ENCODE measurements around the gene ROBO3.

The ROBO3 gene

DNA sequence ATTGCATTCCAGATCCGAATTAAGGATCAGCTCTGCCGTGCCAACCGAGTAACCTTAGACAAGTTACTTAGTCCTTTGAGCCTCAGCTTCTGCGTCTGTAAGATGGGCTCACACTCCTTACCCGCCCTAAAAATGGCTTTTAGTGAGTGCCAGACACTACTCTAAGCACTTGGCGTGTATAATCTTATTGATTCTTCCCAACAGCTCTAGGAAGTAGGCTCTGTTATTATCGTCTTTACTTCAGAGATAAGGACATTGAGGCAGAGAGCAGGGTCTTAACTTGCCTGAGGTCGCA is 21.7 kb upstream of the ROBO3 start:
- DNase-seq = no peak

DNA sequence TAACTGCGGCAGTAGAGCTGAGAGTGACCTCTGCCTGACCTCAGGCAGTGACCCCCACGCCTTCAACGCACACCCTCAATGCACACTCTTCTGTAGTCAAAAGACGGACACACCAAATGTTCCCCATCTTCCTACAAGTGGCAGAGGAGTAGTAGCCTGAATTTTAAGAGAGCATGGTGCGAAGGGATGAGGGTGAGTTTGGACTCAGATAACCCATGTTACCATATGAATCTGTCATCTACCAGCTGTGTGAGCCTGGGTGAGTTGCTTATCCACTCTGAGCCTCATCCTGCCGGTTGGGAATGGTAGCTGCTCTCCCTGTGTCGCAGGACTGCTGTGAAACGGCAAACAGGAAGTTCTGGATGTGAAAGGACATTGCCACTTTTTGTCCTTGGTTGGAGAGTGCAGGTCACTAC is 20.6 kb upstream of the ROBO3 start:
- no peak for DNase-seq

DNA sequence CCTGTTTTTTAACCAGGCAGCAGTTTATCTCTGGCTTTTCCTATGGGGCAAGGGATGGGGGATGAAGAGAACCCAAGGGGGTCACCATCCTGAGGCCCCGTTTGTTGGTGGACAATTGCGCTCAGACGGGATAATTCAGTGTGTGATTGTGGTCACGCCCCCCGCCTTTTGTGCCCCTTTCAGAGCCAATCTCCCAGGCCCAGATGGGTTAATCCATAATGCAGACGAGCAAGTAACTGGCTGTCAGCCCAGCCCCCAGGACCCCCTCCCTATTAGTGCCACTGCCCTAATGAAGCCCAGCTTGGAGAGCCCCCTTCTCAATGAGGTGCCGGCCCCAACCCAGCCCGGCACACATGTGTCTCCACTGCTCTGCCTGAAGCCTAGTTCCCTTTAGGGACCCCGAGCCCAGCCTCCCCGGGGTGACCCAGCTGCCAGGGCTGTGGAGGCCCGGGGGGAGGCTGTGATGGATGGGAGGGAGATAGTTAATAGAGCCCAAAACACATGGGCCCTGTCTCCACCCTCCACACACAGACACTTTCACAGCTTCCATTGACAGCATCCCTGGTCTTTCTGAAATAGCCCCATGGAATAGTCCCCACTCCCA is 19.1 kb upstream of the ROBO3 start:
- DNase-seq = no peak

DNA sequence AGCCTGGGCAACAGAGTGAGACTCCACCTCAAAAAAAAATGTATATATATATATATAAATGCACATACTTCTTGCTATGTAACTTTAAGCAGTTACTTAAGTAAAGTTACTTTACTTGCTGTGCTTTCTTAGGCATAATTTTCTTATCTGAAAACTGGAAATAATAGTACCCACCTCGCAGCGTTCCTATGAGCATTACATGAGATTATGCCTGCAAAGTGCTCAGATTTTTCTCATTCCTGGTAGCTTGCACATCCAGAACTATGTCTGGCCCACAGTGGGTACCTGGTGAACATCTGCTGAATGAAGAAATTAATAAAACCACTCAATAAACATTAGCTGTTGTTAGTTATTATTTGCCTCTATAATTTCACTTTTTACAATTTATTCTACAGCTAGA is 6.1 kb upstream of the ROBO3 start:
- no peak for DNase-seq

DNA sequence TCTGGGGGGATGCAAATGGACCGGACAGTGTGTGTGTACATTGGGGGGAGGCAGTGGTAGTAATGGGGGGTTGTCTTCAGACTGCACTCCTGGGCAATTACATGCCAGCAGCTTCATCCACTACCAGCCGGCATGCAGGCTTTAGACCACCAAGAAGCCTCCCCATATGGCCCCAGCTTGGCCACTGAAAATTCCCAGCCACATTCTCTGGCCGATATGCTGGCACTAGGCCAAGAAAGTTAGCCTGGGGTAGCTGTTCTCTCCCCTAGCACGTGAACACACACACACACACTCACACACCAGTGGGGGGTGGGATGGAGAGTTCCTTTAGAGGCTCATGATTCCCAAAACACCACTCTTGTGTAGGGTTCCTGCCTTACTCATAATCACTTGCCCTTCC is 3.6 kb upstream of the ROBO3 start:
- DNase-seq = peak in 2 of 3 experiments; percentile 10 to 42

DNA sequence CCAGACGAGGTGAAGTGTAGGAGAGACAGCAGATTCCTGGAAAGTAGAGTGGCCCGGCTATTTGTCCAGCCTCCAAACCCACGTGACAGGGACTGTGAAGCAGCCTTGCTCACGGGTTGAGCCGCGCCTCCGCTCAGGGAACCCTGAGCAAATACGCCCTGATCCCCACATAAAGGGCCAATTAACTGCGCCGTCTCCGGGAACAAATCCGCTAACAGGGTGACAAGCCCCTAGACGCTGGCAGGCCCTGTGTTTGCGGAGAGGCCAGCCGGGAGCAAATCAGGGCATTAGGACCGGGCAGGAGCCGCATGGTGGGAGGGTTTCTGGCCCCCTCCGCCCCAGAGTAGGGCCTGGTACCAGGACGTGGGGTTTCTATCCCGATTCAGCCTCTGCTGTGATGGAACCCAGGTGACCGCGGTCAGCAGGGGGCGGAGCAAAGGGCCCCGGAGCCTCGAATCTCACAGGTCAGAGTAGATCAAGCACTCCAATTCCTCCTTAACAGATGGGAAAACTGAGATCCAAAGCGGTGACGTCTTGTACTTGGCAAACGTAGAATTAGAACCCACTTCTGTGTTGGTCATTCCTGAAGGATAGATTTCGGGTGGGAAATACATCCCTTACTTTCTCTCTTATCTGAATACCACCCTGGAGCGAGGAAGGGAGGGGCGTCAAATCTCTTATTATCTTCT is 2.0 kb upstream of the ROBO3 start:
- DNase-seq = peak in 2 of 3 experiments; percentile 34 to 70

DNA sequence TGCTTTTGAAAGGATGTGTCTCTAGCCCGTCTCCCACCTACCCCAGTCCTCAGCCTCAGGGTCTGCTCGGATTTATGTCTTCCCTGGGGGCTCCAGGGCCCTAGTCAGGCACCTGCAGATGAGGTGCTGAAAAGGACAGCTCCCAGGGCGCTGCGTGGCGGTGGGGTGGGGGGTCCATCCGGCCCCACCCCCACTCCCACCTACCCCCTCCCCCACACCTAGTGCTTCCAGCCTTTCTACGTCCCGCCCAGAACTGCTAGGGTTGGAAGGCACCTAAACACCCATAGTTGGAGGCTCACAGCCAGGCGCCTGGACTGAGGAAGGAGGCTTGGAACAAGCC is 1.4 kb upstream of the ROBO3 start:
- no peak for DNase-seq

DNA sequence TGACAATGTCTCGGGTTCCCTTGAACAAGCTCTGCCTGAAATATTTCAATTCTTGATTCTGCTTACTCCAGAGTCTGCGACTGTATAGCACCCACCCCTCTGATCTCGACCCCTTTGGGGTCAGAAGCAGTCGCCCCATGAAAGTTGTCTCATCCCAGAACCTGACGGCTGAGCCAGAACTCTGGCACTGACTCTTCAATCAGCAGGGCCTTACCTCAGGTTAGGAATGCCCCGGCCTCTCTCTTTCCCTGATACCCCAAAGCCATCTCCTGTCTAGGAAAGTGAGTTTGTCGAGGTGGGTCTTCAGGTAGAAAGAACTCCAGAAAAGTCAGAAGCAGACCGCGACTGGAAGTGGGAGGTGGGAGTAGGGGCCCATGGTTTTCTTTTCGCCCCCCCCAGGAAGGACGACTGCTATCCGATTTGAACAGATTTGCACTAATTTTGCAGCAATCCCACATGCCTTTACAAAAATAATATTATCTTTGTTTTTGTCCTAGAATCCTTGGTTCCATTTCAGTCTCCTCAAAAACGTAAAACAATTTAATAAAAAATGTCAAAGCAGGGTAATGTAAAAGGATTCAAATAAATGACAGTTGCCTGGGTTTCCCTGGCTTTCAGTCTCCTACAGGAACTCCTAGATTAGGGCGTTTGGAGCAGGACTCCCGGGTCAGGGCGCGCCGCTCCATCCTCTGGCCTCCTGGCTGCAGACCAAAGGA is 898 bp upstream of the ROBO3 start:
- DNase-seq = no peak

DNA sequence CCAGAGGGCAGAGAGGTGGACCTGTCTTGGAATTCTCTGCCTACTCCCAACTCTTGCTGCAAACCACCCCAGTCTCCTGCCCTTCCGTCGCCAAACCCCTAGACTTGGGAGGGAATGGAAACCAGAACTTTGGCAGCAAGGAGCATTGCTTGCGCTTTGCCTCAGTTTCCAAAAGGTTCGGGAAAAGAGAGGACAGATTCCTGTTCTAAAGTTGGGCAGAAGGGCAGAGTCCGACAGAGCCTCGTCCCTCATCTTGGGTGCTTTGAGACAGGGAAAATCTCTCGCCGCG is 396 bp upstream of the ROBO3 start:
- DNase-seq = no peak

DNA sequence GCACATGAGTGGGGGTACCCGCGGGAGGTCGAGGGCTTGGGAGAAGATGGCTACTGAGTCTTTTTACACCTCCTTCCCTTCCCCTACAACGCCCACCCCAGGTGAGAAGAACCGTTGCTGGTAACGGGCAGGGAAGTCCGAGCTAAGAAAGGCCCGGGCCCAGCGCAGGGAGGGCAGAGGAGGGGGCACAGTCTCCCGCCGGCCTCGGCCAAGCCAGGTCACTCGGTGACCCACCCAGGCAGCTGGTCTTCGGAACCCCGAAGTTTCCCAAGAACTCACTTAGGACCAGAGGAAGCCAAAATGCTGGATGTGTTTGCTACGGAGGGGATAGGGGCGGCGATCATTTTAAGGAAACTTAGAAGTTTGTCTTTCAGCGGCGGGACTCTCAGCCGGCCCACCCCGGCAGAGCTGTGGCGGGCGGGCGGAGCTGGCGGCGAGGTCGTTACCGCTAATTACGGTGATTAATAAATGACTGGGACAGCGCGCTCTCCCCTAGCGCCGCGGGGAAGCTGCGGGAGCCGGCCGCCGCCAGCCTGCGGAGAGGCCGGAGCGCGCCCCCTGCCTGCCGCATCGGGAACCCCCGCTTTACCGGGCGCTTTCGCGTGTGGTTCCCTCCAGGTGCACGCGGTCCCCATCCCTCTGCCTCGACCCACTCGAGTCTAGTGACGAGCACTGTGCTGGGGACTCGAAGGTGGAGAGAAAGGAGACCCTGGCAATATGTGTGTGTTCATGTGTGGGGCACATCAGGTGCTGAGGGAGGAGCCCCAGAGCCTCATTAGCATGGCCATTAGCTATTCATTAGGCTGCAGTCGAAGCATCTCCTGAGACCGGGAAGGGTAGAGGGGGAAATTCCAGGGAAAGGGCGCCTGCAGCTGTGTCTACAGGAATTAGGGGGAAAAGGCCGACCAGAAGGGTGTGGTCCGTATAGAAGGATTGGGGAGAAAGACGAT is 945 bp downstream of the ROBO3 start:
- peak in 2 of 3 experiments; percentile 66 to 77 for DNase-seq

DNA sequence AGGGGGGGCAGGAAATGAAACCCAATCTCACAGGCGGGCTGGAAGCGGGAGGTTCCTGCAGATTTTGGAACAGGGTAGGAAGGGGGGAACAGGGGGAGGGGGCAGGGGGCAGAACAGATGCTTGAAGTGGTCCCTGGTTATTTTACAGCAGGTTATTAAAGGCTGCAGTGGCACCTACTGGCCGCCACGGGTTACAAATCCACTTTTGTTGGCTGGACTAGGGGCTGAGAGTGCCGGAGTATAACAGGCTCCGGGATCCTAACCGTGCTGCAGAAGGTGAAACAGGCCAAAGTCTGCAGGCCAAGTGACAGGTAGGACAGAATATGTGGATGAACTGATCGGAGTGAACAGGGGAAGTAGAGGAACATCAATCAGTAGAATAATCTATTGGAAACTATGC is 2.5 kb downstream of the ROBO3 start:
- peak in 2 of 3 experiments; percentile 48 to 66 for DNase-seq

DNA sequence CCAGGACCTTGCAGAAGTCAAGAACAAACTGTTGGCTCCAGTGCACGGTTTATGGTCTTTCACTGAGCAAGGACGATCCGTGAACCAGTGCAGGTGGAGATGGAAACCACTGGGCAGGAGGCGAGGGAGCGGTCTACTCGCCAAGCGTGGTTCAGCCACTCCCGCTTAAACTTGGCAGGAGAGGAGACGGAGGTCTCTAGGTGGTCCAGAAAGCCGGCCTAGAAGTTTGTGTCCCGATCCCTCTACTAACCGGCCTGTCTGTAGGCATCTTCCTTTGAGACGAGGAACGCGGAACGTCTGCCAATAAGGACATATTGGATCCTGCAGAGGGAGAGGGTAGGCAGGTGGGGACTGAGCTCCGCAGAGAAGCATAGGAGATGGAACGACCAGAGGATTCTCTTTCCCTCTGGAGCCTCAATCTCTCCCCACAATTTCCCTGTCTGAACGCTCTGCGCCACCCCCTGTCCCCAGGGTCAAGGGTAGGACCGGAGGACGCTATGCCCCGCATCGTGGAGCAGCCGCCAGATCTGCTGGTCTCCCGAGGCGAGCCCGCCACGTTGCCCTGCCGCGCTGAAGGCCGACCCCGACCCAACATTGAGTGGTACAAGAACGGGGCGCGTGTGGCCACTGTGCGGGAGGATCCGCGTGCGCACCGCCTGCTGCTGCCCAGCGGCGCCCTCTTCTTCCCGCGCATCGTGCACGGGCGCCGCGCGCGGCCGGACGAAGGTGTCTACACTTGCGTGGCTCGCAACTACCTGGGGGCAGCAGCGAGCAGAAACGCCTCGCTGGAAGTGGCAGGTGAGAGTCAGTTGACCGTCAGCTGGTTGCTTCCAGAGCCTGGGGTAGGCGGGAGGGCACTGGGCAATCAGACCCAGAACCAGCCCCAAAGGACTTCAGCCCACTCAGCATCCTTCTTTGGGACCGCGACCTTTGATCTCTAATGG is 3.4 kb downstream of the ROBO3 start:
- DNase-seq = peak in 1 of 3 experiments; percentile 14

DNA sequence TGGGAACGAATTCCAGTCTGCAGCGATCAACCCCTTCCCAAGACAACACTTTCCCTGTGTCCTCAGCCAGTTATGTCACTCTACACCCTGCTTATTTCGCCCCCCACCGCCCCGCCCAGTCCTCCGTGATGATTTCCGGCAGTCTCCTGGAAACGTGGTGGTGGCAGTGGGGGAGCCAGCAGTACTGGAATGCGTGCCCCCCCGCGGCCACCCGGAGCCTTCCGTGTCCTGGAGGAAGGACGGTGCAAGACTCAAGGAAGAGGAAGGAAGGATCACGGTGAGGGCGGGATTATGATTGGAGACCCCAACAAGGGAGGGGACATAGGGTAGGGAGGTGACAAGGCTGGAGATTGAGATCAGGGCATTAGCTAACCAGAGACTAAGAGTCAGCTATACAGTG is 4.1 kb downstream of the ROBO3 start:
- DNase-seq = no peak

DNA sequence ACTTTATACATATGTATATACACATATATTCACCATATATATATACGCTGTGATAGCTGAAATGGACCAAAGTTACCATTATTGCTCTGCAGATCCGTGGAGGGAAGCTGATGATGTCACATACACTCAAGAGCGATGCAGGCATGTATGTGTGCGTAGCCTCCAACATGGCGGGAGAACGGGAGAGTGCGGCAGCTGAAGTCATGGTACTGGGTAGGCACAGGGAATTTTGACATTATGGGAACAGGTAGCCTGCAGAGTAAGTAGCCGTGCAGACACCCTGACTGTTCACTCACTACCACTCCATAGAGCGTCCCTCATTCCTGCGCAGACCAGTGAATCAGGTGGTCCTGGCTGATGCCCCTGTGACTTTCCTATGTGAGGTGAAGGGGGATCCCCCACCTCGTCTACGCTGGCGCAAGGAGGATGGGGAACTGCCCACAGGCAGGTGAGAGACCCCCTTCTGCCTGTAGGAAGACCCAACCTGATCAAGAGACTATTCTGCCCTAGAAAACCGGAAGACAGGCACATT is 4.7 kb downstream of the ROBO3 start:
- DNase-seq = no peak

DNA sequence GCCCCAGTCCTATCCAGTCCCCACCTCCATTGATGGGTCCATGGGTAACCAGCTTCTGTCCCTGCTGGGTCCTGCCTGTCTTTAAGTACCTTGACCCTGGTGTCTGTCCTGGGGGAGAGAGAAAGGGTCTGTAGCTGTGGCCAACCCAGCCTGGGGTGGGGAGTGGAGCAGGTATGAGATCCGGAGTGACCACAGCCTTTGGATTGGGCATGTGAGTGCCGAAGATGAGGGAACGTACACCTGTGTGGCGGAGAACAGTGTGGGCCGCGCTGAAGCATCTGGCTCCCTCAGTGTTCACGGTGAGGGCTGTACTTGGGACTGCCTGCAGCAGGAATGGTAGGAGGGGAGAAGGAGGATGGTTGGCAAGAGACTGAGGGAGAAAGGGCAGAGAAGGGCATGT is 5.2 kb downstream of the ROBO3 start:
- DNase-seq = no peak

DNA sequence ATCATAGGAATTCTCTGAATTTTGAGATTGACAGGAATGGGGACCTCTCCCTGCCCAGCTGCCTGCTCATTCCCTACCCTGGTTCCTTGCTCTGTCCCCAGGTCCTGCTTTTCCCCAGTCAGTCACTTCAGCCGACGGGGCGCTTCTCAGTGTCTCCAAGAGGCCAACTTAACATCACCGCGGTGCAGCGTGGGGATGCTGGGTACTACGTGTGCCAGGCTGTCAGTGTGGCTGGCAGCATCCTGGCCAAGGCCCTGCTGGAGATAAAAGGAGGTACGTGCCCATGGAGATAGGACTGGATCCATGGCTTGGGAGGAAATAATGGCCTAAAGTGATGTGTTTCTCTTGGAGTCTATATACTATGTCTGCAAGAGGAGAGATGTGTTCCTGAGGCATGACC is 7.0 kb downstream of the ROBO3 start:
- peak in 1 of 3 experiments; percentile 37 for DNase-seq

DNA sequence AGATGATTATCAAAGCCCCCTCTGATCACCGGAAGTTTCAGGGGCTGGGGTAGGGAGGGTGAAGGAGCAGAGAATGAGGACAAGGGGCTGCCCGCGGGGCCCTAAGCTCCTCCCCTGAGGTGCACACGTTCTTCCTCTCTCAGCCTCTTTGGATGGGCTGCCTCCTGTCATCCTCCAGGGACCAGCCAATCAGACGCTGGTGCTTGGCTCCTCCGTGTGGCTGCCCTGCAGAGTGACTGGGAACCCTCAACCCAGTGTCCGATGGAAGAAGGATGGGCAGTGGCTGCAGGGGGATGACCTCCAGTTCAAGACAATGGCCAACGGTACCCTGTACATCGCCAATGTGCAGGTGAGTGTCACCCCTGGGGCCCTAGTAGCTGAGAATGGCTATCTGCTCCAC is 7.5 kb downstream of the ROBO3 start:
- no peak for DNase-seq

DNA sequence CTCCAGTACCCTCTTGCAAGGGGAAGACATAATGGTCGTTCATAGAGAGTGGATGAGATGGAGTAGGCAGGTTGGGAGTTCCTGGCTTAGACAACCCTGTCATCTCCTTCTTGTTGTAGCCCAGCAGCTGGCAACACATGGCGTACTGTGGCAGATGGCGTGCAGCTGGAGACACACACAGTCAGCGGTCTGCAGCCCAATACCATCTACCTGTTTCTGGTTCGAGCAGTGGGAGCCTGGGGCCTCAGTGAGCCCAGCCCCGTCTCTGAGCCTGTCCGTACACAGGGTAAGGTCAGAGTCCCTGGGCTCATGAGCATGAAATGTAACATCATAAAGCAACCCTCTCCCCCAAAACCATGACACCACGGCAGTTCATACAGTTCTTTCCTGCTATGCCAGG is 8.7 kb downstream of the ROBO3 start:
- no peak for DNase-seq

DNA sequence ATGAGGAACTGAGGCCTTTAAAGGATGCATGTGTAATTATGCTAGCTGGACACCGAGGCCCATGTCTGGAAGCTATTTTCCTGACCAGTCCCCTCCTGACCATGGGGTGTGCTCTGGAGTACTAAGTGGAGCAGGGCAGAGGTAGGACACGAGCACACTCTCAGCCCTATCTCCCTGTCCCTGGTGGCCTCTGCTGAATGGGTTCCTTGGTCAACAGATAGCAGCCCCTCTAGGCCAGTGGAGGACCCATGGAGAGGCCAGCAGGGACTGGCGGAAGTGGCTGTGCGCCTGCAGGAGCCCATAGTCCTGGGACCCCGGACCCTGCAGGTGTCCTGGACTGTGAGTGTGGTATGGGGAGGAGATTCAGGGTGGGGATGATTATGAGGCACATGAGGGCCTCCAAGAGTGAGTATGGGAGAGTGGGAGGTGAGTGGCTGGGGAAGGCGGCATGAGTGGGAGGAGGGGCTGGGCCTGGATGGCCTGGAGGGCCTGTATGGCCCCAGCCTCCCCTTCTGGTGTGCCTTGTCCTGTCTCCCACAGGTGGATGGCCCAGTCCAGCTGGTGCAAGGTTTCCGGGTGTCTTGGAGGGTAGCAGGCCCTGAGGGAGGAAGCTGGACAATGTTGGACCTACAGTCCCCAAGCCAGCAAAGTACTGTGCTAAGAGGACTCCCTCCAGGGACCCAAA is 9.5 kb downstream of the ROBO3 start:
- no peak for DNase-seq

DNA sequence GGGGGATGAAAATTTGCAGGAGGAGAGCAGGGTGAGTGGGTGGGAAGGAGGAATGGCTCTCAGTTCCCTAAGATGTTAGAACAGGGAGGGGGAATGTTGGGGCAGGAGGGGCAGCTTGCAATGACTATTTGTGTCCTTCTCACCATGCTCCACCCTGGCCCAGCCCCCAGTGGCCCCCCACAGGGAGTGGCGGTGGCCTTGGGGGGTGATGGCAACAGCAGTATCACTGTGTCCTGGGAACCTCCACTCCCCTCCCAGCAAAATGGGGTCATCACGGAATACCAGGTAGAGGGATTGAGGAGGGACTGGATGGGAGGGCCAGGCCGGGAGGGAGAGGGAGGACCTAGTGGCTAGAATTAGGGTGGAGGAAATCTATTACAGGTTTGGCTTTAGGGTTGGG is 10.2 kb downstream of the ROBO3 start:
- DNase-seq = peak in 1 of 3 experiments; percentile 39
